Lower lobe of right lung (tissue), 2 donors: ENCODE data around the gene RNF215. TPM values are rescaled to one million over a fixed set of nuclear protein-coding genes. Genes with fewer than 3 reads are reported as not detected.

Source experiments
- ATAC-seq, 2 donors: fragments of 200-7000 bp; cut with Tn5 transposase; one replicate each; pipeline ENCODE4 v1.9.1; 2020 to 2022; ENCODE audit warnings: mild to moderate bottlenecking in 2 of 2, moderate library complexity in 2 of 2
- DNase-seq: peaks from one replicate; pipeline ENCODE4 v3.0.0-alpha.2; 2020
- H3K27ac ChIP-seq: fragments of 200-600 bp; one replicate; pipeline ENCODE4 v1.8.0; 2022
- H3K27me3 ChIP-seq: fragments of 200-600 bp; one replicate; pipeline ENCODE4 v1.8.0; 2022; ENCODE audit warnings: low read depth
- H3K36me3 ChIP-seq: fragments of 200-600 bp; one replicate; pipeline ENCODE4 v1.8.0; 2022; ENCODE audit warnings: mild to moderate bottlenecking
- H3K4me1 ChIP-seq: fragments of 200-600 bp; one replicate; pipeline ENCODE4 v1.8.0; 2022
- H3K4me3 ChIP-seq: fragments of 200-600 bp; one replicate; pipeline ENCODE4 v1.8.0; 2022; ENCODE audit warnings: mild to moderate bottlenecking
- H3K9me3 ChIP-seq: fragments of 200-600 bp; one replicate; pipeline ENCODE4 v1.8.0; 2022
- CTCF ChIP-seq: fragments of 200-600 bp; IDR thresholded peaks from one replicate; pipeline ENCODE4 v1.8.0; 2022; ENCODE audit warnings: antibody characterized with exemption, mild to moderate bottlenecking
- intact Hi-C: fragments of 100-400 bp; cut with DNase I; formaldehyde crosslinking; loops from one replicate; pipeline ENCODE4 v1.11.0; 2022
- total RNA-seq: library from RNA; stranded (reverse); fragmentation: NEBNext Ultra II Directional; extraction: Animal tissue kit (Norgen Biotek cat#: 25700); gene quantifications from one replicate; pipeline ENCODE4 v1.2.1, GENCODE V29; 2021
- donor health status: DM: no; HTN: yes; CAD: no; lungs with severe emphysema.

The RNF215 gene
- total RNA-seq, 1 donor from 2014 or later, result 13.6 TPM

GRCh38 chr22:30351226-30351625 lies 36.0 kb downstream of the RNF215 start:
- H3K9me3 ChIP-seq, result no peaks in the 10 kb centered on the region
- no peaks in the 10 kb centered on the region for H3K27me3 ChIP-seq
- intact Hi-C loops, result no loop called here
- DNase-seq (no peak), ATAC-seq (no peak)
- H3K4me3 ChIP-seq, result no peak overlapping the region
- H3K27ac ChIP-seq, result no peak overlapping the region
- H3K36me3 ChIP-seq, result peaks cover 73% of the 10 kb centered on the region
- no peak for TF ChIP-seq CTCF
- peaks cover 51% of the 10 kb centered on the region for H3K4me1 ChIP-seq

DNA sequence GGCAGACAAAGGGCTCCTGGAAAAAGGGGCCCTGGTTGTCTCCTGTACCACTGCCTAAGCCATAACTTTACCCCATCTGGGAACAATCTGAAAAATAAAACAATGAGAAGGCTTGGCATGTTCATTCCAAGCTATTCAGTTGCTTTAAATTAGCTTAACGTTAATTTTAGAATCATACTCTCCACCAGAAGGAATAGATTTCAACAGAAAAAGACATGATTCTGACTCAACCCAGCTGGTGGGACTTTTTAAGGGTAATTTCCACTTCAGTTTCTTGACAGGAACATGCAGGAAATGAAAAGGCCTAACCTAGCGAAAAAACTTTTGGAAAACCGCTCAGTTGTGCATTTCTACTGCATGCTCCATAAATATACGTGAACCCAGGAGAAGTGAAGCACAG lies 38.4 kb downstream of the RNF215 start:
- TF ChIP-seq CTCF, result no peak
- intact Hi-C loops, result no loop called here
- Histone ChIP-seq H3K4me1 (peaks cover 27% of the 10 kb centered on the region), H3K27ac (peak overlapping the region; percentile 39), H3K27me3 (no peaks in the 10 kb centered on the region), H3K9me3 (no peaks in the 10 kb centered on the region), H3K4me3 (no peak overlapping the region), H3K36me3 (peaks cover 97% of the 10 kb centered on the region)
- DNase-seq (no peak), ATAC-seq (no peak)

DNA sequence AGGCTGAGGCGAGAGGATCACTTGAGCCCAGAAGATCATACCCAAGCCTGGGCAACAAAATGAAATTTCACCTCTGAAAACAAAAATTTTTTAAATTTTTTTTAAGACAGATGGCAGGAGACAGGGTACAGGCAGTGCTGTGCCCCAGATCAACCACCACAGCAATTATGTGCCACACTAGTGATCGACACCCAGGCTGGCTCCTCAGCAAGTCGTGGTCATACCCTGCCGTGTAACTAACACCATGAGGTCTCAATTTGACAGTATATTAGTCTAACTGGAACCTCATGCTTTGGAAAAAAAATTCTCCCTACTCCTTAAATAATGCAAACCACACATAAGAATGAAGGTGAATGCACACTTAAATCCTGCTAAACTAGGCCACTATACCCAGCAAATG lies 38.8 kb downstream of the RNF215 start:
- H3K36me3 ChIP-seq, result peaks cover 98% of the 10 kb centered on the region
- no peaks in the 10 kb centered on the region for H3K27me3 ChIP-seq
- H3K27ac ChIP-seq, result peak overlapping the region; percentile 39
- no peaks in the 10 kb centered on the region for H3K9me3 ChIP-seq
- TF ChIP-seq CTCF, result no peak
- H3K4me1 ChIP-seq, result peaks cover 24% of the 10 kb centered on the region
- intact Hi-C loops, result no loop called here
- no peak overlapping the region for H3K4me3 ChIP-seq
- ATAC-seq (no peak), DNase-seq (no peak)

- no peaks in the 10 kb centered on the region for H3K9me3 ChIP-seq
- DNase-seq (no peak), ATAC-seq (no peak)
- intact Hi-C loops, result no loop called here
- H3K27ac ChIP-seq, result no peak overlapping the region
- no peaks in the 10 kb centered on the region for H3K27me3 ChIP-seq
- H3K4me1 ChIP-seq, result peaks cover 18% of the 10 kb centered on the region
- H3K4me3 ChIP-seq, result no peak overlapping the region
- peaks cover 100% of the 10 kb centered on the region for H3K36me3 ChIP-seq
- no peak for TF ChIP-seq CTCF
Observed at GRCh38 chr22:30347255-30347892, 39.8 kb downstream of the RNF215 start.

GRCh38 chr22:30344447-30345200 lies 42.6 kb downstream of the RNF215 start:
- Histone ChIP-seq H3K27ac (no peak overlapping the region), H3K4me3 (no peak overlapping the region), H3K27me3 (no peaks in the 10 kb centered on the region), H3K9me3 (no peaks in the 10 kb centered on the region), H3K36me3 (peaks cover 100% of the 10 kb centered on the region), H3K4me1 (peaks cover 13% of the 10 kb centered on the region)
- ATAC-seq, result no peak
- intact Hi-C loops, result no loop called here
- no peak for DNase-seq
- TF ChIP-seq CTCF, result no peak
